A673 (cell line): ENCODE data around the gene CFAP46. TPM values are rescaled to one million over a fixed set of nuclear protein-coding genes. Genes with fewer than 3 reads are reported as not detected.

ENCODE experiments used
- BruUV-seq: library from RNA; stranded (reverse); fragments of 400-500 nt; replicated peaks from 2 replicates; lab custom pipeline; 2021; lab: Mats Ljungman, UMichigan
- CTCF ChIA-PET: fragments of 300-600 bp; sonication (Branson Sonifier 250); formaldehyde crosslinking; loops from one replicate; lab custom pipeline; 2022; ENCODE audit warnings: antibody characterized with exemption; lab: Charles Lee
- POLR2A ChIA-PET: fragments of 300-600 bp; sonication (Branson Sonifier 250); formaldehyde crosslinking; loops from one replicate; lab custom pipeline; 2022; ENCODE audit warnings: antibody characterized with exemption; ENCODE audit not compliant: low non-redundant PET; lab: Charles Lee
- DNase-seq: peaks from one replicate; pipeline ENCODE4 v3.0.0-alpha.2; 2015; ENCODE audit warnings: low spot score
- H3K27ac ChIP-seq: fragments of 200-600 bp; sonication (generic); 2 replicates; pipeline ENCODE4 v1.5.1; 2016; ENCODE audit warnings: mixed run types, low read depth, mild to moderate bottlenecking, mixed read lengths, antibody characterized with exemption, low read length; ENCODE audit not compliant: poor library complexity, severe bottlenecking
- H3K27me3 ChIP-seq: fragments of 200-600 bp; sonication (generic); replicated peaks from 2 replicates; pipeline ENCODE4 v1.6.1; 2017; ENCODE audit warnings: mixed run types, low read depth, mild to moderate bottlenecking, mixed read lengths, antibody characterized with exemption, low read length; ENCODE audit not compliant: insufficient read depth, poor library complexity
- H3K36me3 ChIP-seq: fragments of 200-600 bp; sonication (generic); 2 replicates; pipeline ENCODE4 v1.6.1; 2016; ENCODE audit warnings: mixed run types, mild to moderate bottlenecking, mixed read lengths, antibody characterized with exemption, low read length; ENCODE audit not compliant: insufficient read depth, poor library complexity, severe bottlenecking
- H3K4me1 ChIP-seq: fragments of 200-600 bp; sonication (generic); 2 replicates; pipeline ENCODE4 v1.6.1; 2017; ENCODE audit warnings: mixed run types, mild to moderate bottlenecking, mixed read lengths, antibody characterized with exemption, low read length; ENCODE audit not compliant: insufficient read depth, poor library complexity, severe bottlenecking
- H3K4me3 ChIP-seq: fragments of 200-600 bp; sonication (generic); 2 replicates; pipeline ENCODE4 v1.5.1; 2016; ENCODE audit warnings: low read depth, mixed run types, mild to moderate bottlenecking, mixed read lengths, low read length; ENCODE audit not compliant: poor library complexity, severe bottlenecking
- H3K9me3 ChIP-seq: fragments of 200-600 bp; sonication (generic); 2 replicates; pipeline ENCODE4 v1.6.1; 2016; ENCODE audit warnings: mixed run types, low read depth, mild to moderate bottlenecking, mixed read lengths, antibody characterized with exemption, low read length; ENCODE audit not compliant: poor library complexity, severe bottlenecking
- CTCF ChIP-seq: fragments of 300-800, 200-600 bp; sonication (generic); conservative IDR thresholded peaks from 2 replicates; pipeline ENCODE4 v1.5.1; 2017; ENCODE audit warnings: low read depth, mild to moderate bottlenecking, antibody characterized with exemption, low read length, moderate library complexity, mixed read lengths
- EZH2 ChIP-seq: fragments of 200-600 bp; sonication (generic); IDR thresholded peaks from 2 replicates; pipeline ENCODE4 v1.6.1; 2017; ENCODE audit warnings: borderline replicate concordance, low read depth, mild to moderate bottlenecking, mixed read lengths, antibody characterized with exemption, low read length; ENCODE audit not compliant: poor library complexity, severe bottlenecking
- intact Hi-C: fragments of 100-400 bp; cut with micrococcal nuclease; formaldehyde crosslinking; loops from one replicate; pipeline ENCODE4 v1.10.0; 2022; ENCODE audit not compliant: unreplicated experiment
- total RNA-seq: library from RNA; stranded (reverse); gene quantifications from 2 replicates; pipeline ENCODE4 v1.2.3, GENCODE V29; 2021

CFAP46 gene
- total RNA-seq, 1 experiment from 2014 or later: 1.9 TPM

GRCh38 chr10:132873395-132873794, 69.0 kb downstream of the CFAP46 start:
- peaks cover 45% of the 10 kb centered on the region for H3K27me3 ChIP-seq
- no peaks in the 10 kb centered on the region for H3K9me3 ChIP-seq
- TF ChIP-seq EZH2 (no peak), CTCF (no peak)
- H3K4me1 ChIP-seq: no peaks in the 10 kb centered on the region
- ChIA-PET POLR2A (no interaction called here), CTCF (no interaction called here)
- intact Hi-C loops: no loop called here
- H3K36me3 ChIP-seq: no peaks in the 10 kb centered on the region
- DNase-seq: no peak
- H3K27ac ChIP-seq: no peak overlapping the region
- BruUV-seq: no TSS peak
- H3K4me3 ChIP-seq: no peak overlapping the region

GRCh38 chr10:132872658-132873057, 69.7 kb downstream of the CFAP46 start:
- Histone ChIP-seq H3K4me3 (no peak overlapping the region), H3K9me3 (no peaks in the 10 kb centered on the region), H3K27ac (no peak overlapping the region), H3K27me3 (peaks cover 43% of the 10 kb centered on the region), H3K36me3 (no peaks in the 10 kb centered on the region), H3K4me1 (no peaks in the 10 kb centered on the region)
- intact Hi-C loops: no loop called here
- ChIA-PET POLR2A (no interaction called here), CTCF (no interaction called here)
- no peak for DNase-seq
- BruUV-seq: no TSS peak
- TF ChIP-seq EZH2 (no peak), CTCF (no peak)

- BruUV-seq: no TSS peak
Measured at GRCh38 chr10:132870426-132870825, 71.9 kb downstream of the CFAP46 start.

More at GRCh38 chr10:132870426-132870825, 71.9 kb downstream of the CFAP46 start:
- intact Hi-C loops: no loop called here
- no peak for DNase-seq
- H3K27ac ChIP-seq: no peak overlapping the region
- no peak overlapping the region for H3K4me3 ChIP-seq
- no peaks in the 10 kb centered on the region for H3K4me1 ChIP-seq
- no peaks in the 10 kb centered on the region for H3K36me3 ChIP-seq
- H3K27me3 ChIP-seq: peaks cover 36% of the 10 kb centered on the region
- no peak for TF ChIP-seq EZH2
- no peak for TF ChIP-seq CTCF
- CTCF ChIA-PET: no interaction called here
- POLR2A ChIA-PET: no interaction called here
- H3K9me3 ChIP-seq: no peaks in the 10 kb centered on the region
